ENCODE data around the gene KLHL28.

DNA sequence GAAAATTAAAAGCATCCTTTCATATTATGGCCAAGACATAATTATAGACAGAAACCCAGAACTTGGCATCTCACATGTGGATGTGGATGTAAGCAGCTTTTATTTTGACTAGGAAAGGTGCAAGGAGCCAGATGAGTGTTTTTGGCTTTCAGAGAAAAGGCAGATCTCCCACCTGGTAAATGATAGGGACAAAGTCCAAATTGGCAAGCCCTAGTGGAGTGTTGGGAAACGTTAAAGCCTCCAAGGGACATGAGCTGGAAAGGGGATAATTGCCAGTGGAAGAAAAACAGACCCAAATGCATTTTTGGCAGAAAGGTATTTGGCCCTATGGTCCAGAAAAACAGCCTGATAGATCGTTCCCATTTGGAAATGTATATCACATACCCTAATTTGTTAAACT lies 60.1 kb downstream of the KLHL28 start:
- no peak for TF ChIP-seq CTCF (IDR thresholded peaks at IDR 0.05)
- TF ChIP-seq POLR2AphosphoS5 (IDR thresholded peaks at IDR 0.05; ENCODE audit: insufficient read depth in 1 of 2, low read depth in 1 of 2): no peak
- no peak for TF ChIP-seq POLR2A (IDR thresholded peaks at IDR 0.05)
